ENCODE results near the gene COL27A1.

DNA sequence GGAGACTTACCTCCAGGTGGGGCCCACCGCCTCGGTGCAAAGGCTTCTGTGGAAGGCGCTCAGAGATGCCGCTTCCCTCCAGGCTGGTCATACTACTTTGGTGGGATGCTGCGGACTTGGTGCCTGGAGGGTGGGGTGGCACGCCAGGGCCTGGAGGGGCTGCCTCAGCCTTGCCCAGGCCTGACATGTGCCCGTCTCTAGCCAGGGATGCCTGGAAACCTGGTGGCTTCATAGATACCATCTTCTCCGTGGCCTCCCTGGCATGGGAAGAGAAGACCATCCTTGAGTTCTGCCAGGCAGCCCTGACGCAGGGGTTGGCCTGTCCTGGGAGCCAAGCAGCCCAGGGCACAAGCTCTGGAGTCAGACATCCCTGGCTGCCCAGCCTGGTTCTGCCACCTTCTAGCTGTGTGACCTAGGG lies 202.6 kb downstream of the COL27A1 start:
- TF ChIP-seq CTCF (conservative IDR thresholded peaks at IDR 0.05) (no peak), ZFX (IDR thresholded peaks at IDR 0.05) (no peak)

Measured in C4-2B (cell line).